HG02678 (cell line): ENCODE results near the gene CD47.

Source experiments
- ATAC-seq: cut with Tn5 transposase; IDR thresholded peaks from one replicate; pipeline ENCODE4 v1.9.1; 2021; ENCODE audit warnings: mild to moderate bottlenecking, moderate library complexity; ENCODE audit not compliant: unreplicated experiment

Gene CD47

DNA sequence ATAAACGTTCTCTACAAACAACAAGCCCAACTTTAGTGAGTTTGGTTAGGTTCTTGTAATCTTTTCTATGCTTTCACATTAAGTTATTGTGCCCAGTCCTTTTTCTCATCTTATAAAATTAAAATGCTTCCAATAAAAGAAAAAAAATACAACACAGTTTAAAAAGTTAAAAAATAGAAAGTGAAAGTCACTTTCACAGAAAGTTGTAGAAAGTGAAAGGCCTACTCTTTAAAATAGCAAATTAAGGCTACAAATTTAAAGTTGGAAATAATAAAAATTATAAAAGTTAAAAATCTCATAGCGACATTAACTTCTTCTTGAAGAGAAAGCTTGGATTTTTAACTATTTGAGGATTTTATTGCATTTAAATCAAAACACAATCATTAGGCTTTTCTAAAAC lies 35.9 kb downstream of the CD47 start:
- no peak for ATAC-seq

DNA sequence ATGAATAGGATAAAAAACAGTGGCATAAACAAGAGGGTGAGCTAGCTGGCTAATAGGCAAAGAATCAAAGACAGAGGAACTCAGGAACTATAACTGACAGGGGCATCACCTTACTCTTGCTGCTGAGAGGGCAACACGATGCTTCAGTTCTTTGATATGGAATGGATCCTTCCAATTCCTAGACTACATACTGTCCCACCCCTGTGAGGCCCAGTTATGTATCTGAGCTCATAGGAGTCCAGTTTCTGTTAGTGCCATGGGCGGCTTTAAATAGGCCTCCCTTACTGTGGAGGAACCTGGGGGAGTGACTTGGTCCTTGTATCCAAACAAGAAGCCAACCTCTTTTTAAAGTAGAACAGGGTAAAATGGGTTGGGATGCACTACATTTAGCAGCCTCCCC lies 37.3 kb downstream of the CD47 start:
- ATAC-seq, result no peak

DNA sequence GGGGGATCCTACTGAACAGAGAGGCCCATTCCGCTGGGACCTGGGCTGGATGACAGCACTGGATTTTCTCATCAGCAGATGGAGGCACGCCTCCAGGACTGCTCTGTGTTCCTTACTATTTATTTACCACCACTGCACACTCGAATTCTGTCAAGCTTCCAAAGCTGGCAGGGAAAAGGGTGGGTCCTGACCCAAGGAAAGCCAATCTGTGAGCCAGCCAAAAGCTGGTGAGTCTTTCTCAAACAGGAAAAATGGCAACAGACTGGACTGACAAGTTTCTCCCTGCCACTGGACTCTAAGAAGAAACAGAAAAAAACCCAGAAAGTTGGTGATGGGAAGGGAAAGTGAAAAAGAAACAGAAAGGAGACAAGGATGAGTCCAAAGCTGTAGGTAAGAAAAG lies 37.8 kb downstream of the CD47 start:
- ATAC-seq, result no peak

DNA sequence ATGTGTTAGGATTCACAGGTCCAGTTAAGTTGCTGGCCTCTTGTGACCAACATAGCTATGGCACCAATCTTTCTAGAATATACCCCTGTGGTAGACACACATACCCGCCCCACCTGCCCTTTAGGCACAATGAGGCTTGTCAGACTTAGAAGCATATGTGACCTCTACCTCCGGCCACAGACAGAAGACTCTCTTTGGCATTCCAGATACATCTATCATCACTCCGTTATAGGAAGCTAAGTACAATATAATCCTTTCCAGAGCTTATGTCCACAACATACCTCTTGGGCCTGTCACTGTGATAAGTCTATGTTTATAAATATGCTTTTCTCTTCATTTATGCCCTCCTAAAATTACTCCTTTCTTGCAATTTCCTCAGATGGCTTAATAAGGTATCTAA lies 39.8 kb downstream of the CD47 start:
- ATAC-seq, result no peak

DNA sequence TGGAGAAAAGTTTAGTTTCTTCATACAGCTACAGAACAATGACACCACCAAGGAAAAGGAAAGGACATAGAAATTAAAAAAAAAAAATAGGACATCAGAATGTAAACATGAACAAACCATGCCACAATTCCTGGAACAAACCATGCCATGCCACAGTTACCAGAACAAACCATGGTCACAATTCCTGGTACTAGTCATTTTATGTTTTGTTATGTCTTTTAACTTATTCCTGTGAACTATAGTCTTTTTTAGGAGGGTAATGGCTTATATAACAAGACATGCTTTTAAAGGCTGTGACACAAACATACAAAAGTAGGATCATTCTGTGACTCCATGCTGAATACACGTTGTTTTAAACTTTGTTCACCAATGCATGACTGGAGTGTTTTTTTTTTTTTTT lies 42.8 kb downstream of the CD47 start:
- no peak for ATAC-seq

DNA sequence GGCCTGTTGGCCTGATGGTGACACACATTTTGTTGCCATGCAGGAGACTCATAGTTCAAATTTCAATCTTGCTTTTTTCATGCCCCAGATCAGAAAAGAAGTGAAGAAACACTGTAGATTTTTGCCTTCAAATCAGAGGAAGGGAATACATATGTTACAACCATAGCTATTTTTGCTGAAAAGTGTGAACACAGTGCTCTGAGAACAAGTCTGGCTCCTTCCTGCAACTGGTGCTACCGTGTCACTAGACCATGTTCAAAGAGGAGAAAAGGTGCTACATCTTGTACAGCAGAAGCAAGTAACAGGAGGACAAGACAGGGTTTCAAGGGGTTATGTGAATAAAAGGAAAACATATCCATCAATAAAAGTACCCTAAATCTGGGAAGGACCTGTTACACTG lies 44.6 kb downstream of the CD47 start:
- ATAC-seq, result no peak

DNA sequence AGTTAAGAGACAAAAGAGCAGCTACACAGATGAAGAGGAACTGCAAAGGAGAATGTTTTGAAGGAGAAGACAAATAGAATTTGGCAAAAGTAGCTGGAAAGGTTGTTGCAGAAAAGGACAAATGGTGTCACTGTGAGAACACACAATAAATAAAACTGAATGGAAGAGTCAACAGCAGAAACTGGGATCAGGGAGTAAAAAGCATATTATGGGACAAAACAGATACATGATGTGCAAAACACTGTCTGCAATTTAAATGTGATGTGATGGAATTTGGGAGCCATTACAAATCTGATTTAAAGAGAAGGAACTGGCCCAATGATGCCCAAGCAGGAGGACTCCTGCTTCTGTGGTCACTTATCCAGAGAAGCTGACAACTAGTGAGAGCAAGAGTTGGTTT lies 46.1 kb downstream of the CD47 start:
- ATAC-seq, result no peak

DNA sequence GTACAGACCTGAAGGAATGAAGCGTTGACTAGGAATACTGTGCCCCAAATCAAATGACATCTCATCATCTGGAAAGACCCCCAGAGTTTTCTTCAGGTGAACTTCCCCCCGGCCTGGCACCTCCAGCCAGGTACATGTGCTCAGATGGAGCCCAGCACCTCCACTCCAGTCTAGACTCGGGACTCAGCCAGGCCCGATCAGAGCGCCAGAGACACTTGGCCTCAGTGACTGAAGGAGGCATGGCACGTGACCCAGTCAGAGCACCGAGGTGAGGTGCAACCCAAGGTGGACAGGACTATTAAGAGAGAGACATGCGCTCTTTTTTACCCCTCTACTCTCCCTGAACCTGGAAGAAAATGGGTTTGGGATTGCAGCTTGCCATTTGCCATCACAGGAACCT lies 48.5 kb downstream of the CD47 start:
- ATAC-seq, result no peak

DNA sequence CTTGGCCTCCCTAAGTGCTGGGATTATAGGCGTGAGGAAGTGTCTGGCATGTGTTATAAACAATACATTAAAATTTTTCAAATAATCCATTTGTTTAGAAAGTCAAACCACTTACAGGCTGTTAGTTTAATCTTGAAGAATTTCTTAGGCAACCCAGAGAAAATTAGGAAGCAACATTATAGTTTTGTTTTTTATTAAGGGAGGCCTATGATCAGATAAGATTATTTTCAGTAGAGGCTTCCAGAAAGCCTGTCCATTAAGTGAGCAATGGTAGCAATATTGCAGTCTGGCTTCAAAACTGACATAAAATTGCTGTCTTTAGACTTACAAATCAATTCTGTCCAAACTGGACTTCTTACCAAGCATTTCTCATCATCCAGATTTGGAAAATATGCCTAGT lies 49.6 kb downstream of the CD47 start:
- no peak for ATAC-seq

DNA sequence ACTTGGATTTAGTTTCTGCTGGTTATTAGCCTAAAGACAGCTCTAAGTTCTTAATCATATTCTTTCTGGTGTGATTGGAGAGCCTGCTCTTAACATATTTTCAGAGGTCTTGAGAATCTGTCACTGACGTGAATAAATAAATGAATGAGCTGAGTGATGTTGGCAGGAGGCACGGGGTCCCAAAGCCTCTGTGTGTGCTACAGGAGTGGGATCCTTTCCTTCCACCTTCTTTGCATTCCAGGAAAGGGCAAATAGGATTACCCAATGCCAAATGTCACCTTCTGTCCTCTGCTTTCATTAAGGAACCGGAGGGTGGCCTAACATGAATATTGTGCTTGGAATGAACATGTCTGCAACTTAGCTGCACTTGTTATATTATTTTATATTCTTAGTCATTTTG lies 53.1 kb downstream of the CD47 start:
- ATAC-seq, result no peak

DNA sequence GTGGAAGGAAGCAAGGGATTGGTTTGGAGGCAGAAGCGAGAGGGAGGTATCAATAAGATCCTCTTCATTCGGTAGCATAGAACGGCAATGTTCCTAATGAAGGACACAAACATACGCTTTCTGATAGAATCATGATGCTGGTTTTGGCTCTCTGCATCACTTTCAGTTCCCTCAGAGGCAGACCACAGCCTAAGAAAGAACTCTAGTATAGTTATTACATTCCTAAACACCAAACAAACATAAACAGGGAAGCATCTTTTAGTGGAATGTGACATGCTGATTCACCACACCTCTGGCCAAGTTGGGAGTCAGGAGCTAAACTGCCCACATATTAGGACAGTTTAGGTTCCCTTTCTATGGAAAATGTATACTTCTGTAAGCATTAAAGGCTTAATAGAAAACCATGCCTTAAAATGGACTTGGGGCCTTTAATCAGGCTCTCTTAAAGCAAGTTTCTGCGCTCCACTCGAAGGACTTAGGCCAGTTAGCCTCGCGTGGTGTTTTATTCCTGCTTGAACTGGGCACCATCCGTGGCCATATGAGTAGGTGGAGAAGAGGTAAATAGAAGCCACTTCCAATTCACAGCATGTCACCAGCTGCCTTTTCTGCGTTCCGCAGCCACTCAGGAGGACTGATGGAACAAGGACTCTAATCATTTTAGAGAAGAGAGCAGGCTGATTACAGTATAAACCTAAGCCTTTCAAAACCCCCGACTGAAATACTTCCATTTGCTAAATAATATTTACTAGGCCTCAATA lies 53.7 kb downstream of the CD47 start:
- ATAC-seq, result peak; percentile 64

DNA sequence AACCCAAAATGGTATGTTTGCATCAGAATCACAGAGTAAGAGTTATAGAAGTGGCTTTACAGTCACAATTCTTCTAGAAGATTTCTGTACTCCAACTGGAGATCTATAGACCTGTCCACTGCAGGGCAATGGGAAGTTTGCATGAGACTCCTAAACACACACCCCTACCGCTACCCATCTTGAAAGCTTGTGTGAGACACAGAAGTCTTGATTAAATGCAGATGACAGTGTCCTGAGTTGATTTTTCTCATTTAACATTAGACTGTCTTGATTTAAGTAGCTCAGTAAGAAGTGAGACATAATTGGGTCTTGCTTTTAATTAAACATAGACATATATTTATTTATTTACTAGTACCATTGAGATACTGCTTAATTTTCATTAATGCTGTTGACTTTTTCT lies 54.4 kb downstream of the CD47 start:
- ATAC-seq, result no peak

DNA sequence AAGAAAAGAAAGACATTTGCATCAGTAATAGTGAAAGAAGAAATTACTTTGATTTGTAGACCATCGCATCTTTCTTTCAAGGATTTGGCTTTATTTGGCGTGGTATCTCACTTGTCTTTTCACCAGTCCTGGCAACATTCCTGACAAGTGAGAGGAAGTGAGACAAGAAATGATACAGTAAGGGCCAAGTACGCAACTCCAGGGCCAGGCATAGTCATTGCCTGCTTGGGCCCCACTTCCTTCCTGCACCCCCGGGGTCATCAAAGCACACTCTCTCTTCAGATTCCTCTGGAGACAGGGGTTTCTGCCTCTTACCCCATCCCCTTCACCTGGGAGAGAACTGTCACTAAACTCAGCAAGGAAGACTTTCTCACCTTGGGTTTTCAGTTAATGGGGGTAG lies 55.1 kb downstream of the CD47 start:
- ATAC-seq, result no peak

DNA sequence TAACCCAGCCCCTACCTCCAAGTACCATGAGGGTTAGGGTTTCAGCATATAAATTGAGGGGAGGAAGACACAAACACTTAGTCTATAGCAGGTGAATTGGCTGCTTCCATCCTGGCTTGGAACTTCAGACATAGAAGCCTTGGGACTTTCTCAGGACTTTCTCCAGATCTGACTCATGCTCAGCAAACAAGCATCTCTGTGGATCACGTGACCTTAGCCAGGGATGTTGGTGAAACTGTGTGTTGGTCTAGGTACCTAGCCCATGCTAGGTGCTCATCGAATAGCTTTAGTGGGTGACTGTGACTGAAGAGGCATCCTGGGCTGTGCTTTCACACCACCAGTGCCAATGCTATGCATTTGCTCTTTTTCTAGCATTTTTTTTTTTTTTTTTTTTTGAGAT lies 58.9 kb downstream of the CD47 start:
- no peak for ATAC-seq

DNA sequence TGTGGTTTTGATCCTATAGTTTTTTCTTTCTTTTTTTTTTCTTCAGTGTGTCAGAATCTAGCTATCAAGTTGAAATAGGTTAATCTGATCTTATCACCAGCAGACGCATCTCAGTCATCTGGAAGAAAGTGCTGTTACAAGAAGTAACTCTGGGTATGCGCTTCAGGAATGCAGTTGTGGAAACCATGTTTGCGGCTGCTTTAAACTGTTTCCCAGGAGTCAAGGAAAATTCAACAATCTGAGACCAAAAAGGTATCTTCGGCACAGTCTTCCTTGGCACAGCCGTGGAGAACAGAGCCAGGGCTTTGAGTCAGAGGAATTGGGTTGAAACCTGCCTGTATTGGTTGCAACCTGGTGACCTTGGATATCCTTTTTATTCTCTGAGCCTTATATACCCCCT lies 59.9 kb downstream of the CD47 start:
- ATAC-seq, result no peak

DNA sequence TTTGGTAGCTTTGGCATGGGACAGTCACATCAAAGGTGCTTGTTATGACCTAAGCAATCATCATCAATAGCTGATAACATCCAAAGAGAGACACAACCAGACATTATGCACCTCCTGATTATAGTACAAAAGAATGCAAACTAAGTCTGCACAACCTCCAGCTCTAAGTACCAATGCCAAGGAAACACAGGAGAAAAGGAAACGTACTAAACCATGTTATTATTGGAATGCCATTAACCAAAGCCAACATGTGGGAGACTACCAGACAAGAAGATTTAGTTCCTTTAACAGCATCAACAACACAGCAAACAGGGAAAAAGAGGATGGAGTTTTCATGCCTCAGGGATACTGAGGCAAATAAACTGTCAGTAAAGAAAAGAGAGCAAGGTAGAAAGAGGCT lies 61.4 kb downstream of the CD47 start:
- no peak for ATAC-seq

DNA sequence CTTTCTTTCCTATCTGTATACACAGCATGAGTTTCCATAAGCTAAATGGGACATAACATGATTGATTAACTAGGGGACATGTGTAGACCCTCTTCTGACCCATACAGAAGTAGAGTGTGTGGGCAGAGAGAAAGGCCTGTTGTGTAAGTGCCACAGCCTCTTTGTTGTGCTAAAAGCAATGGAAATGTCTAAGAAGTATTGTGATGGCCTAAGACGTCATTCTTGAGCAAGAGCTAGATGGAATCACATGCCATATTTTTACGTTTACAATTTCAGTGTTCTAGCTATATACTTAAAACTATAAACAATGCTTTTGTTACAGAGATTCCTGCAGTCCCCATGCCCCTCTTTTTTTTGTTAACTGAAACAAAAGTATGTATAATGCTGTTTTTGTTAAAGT lies 61.9 kb downstream of the CD47 start:
- ATAC-seq, result no peak

DNA sequence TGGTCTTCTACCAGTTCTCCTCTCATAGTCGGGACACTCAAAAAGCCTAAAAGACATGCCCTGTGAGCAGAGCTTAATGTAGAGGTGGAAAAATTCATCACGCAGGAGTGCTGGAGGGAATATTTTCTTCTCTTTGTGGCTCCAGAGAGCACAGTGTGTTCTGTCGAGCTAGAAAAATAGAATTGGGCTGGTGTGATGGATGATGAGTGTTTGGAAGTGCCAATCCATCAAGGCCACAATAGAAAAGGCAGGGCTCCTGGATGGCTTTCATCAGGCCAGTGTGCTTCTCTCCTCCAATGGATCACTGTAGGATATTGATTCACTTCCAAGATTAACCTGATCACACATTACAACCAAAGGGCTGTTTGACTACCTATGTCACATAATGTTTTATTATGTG lies 65.7 kb downstream of the CD47 start:
- no peak for ATAC-seq

DNA sequence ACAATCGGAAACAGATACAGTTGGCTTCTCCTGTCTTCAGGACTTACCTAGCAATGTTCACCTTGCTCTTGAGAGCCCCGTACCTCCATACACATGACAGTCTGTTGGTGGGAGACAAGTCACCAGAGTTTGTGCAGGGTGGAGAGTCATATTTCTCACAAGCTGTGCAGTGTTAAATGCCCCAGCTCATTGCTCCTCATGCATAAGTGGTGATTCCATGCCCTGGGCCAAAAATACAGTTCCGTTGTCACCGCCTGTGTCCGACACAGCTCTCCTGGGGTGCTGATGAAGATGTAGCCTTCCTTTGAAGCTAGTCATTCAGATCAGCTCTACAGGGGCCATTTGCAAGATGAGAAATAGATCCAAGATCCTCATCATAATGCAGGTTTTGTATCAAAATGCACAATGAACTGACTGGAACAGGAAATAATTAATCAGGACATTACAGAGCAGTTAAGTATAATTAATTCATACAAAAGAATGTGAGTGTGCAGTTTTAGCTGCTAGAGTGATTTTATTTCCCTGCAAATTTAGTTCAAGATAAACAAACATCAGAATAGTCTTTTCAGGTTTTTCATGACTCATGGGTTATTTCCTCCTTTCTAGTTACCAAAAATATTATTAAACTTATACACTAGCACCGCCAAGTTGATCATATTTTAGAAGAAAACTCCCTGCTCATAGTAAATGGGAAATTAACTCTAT lies 66.5 kb downstream of the CD47 start:
- no peak for ATAC-seq

DNA sequence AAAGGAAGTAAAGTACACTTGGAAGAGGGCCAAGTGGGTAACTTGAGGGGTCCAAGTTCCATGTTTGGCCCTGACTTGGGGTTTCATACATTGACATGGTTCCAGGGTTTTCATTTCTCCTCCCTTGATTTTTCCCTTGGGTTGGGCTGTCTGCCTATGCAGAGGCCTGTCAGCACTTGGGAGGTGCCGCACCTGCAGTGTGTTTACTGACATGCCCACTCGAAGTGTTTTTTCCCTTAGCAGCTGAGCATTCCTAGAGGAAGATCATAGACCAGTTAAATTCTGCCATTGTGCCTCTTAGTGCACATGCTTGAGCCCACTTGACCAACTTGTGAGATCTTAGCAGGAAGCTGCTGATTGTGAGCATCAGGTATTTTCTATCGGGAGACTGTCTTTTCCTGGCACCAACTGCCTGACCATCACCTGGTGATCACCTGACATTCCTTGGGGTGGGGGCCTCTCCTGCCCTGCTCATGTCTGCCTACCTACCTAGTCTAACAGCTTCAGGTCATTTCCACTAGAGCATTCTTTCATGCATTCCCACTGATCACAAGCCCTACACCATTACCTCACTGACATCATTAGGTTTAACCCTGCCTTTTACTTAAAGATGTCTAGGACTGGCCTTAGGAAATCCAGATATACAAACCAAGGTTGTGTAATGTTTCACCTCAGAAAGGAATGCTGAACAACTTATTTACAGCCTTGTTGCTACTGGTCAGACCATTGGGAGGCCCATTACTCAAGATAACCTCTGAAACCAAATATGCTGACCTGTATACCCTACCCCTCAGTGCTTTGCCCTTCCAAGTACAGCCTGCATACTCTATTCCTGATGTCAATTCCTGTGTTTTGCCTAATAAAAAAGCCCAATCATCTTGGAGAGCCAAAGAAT lies 68.3 kb downstream of the CD47 start:
- ATAC-seq, result no peak

DNA sequence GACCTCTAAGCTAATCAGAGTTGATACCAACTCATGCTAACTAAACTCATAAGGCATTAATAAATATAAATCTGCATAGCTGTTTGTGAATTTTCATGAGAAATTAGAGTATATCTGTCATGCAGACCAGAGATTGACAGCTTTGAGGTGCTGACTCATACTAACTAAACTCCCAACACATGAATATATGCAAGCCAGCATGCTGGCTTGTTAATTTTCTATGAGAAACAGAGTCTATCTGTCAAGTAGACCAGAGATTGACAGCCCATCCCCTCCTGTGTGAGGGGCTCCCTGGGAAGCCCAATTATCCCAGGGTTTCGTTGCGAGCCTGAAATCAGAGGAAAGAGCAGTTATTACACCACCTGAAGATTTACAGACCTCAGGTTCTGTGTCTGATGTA lies 69.3 kb downstream of the CD47 start:
- no peak for ATAC-seq

DNA sequence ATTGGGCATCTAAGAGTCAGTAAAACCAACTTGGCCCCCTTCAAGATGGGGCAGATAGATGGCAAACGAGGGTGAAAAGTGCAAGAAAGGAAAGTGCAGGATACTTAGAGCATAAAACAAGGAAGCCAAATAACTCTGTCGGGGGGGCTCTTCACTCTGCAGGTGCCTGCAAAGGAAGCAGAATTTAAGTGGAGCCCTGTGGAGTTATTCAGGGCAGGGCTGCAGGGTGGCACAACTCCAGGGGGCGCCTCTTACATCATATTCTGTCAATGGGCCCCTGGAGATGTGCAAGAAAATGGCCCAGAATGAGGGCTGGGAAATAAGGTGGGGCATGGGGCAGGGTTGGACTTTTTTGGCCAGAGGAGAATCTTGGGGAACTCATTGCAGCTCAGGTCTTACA lies 69.7 kb downstream of the CD47 start:
- ATAC-seq, result no peak
